GM21528 (cell line): Measurements from ENCODE around the gene WBP1.
"Not testable (repeated sequence)": the region's sequence is repeated elsewhere in the genome, so short reads cannot be mapped to it uniquely, and the experiment has no call there.

ENCODE experiments used
- ATAC-seq: cut with Tn5 transposase; IDR thresholded peaks from one replicate; pipeline ENCODE4 v1.9.1; 2021; ENCODE audit warnings: mild to moderate bottlenecking, moderate library complexity; ENCODE audit not compliant: unreplicated experiment, low FRiP score

Gene WBP1

DNA sequence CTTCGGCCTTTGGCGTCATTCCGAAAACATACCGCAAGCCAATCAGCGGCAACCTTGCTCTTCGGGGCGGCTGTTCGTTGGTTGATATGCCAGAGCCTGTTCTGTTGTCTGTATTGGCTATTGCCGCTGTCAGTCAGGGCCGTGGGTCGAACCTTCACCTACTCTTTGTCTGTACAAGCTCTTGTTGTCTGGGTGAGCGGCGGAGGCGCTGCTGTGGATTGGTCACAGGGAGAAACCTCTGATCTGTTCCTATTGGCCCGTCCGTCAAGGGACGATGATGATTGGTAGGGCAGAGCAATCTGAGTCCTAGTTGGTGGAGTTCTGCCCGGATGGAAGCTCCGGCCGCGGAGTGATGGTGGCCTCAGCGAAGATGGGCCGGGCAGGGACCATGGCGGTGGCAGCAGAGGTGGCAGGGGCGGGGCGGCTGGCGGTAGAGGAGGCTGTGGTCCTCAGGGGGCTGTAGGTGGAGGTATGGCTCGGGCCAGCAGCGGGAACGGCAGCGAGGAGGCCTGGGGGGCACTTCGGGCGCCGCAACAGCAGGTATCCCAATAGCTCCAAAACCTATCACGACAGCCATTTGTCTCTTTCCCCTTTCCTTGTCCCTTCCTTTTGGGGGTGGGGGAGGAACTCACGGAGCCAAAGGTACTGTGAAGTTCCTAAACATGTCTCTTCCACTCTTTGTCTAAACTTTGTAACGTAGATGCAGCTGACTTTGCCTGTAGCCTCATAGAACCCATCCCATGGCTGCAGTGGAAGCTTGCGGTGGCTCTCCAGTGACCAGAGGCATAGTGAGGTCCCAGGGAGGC, at the start of gene WBP1:
Gene WBP1, plus strand, starts transcription at position 307 of the 806 bp plus-strand sequence. Its CDS starts 165 bp downstream, at position 472.
- peak; percentile 85 for ATAC-seq

DNA sequence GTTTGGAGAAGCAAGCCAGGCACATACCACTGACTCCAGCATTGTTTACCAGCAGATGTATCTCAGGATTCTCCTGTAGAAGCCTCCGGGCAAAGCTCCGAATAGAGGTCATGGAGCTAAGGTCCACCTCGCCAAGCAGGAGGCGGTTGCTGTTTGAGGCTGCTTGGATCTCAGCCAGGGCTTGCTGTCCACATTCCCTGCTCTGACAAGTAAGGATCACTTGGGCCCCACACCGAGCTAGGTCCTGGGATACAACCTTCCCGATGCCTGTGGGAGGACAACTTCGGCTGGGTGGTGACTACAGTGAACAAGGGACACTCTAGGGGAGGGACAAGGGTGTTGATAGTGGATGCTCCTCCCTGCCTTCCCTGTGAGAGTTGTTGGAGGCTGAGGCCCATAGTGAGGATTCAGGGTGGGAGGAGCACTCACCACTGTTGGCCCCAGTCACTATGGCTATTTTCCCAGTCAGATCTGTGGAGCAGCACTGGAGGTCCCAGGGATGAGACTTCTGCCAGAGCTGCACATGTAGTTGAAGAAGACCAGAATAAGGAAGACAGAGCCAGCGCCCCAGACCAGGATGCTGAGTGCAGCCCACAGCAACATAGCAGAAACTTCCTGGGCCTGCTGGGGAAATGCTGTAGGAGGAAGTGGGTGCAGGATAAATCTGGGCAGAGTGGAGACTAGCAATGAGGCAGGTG, 45.1 kb upstream of the WBP1 start:
- no peak for ATAC-seq

DNA sequence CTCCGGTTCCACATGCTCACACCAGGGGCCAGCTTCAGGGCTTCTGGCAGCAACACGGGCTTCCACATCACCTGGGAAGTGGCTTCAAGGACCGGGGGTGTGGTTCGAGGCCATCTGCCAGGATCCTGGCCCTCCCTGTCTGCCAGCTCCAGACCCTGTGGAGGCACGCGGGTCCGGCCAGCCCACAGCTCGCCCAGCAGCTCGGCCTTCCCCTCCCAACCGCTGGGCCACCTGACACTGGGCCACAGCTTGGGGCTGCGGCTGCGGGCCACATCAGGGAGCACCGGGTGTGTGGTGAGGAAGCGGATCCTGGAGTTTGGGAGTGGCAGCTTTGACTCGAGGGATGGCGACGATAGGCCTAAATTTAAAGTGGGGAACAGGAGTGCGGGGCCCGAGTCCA, 43.8 kb upstream of the WBP1 start:
- ATAC-seq = no peak

DNA sequence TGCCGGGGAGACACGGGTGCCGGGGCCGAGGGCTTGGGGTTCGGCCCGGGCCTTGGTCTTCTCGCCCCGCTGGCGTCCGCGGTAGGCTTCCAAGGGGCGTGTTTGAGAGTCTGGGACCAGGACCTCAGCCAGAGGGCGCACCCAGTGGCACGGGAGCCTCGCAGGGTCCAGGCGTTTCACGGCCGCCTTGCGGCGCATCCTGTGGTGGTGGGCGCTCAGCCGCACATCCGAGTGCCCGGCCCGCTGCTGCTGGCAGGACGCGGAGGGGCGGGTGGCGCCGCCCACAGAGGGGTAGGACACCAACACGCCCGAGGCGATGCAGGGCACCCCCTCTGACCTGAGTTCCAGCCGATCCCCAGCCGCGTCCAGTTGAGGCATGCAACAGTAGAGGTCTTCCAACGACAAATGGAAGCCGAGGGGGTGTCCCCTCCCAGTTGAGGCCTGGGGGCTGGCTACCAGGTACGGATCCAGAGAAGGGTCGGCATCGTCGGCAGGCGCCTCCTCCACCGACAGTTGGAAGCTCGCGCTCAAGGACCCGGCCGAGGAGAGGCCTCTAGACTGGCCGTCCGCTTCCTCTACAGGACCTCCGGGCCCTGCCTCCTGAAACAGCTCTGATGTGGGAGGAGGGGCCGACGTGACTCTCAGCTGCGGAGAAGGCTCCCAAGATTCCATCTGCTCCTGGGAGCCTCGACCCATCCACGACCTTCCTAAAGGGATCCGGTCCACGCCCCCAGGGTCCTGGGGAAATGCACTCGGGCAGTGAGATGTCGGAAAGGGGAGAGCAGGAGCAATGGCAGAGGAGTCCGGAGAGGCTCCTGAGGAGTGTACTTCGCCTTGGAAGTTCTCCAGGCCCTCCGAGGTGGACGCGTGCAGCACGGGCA, 43.1 kb upstream of the WBP1 start:
- ATAC-seq = no peak

DNA sequence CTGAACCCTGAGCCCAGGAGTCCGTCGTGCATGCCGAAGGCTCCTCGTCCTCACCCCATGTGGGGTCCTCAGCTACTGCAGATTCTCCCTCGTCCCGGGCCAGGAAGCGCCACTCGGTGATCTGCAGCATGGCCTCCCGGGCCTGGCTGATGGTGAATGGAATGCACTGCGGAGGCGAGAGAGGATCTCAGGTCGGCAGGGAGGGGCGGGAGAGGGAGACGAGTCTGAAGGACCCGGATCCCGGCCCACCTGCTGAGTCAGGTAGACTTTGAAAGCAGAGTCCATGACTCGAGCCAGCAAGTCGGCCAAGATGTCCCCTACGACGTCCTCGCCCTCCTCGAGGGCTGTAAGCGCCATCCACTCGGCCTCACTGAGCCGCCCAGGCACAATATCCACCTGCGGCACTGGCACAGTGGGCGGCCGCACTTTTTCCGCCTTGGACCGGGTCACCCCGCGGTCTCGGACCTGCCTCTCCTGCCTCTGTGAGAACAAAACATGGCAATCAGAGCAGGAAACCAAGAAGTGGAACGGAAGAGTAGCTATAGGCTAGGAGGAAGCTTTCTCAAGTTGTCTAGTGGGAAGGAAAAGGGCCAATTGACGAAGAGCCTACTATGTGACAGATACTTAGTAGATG, 42.4 kb upstream of the WBP1 start:
- ATAC-seq = no peak

DNA sequence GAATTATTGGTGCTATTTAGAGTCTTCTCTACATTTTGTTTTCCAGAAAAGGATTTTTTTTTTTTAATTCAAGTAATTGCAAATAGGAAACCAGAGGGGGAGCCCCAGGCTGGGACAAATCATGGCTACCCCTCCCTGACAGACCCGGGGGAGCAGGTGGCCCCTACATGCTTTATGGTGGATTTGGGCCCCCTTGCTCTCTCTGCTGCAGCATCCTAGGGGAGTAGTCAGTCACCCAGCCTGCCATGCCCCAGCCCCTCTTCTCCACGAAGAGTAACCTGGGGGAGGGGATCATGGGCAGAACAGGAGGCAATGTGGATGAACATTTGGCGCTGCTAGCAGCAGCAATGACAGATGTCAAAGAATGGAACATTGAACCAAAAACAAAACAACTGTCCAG, 41.5 kb upstream of the WBP1 start:
- no peak for ATAC-seq

DNA sequence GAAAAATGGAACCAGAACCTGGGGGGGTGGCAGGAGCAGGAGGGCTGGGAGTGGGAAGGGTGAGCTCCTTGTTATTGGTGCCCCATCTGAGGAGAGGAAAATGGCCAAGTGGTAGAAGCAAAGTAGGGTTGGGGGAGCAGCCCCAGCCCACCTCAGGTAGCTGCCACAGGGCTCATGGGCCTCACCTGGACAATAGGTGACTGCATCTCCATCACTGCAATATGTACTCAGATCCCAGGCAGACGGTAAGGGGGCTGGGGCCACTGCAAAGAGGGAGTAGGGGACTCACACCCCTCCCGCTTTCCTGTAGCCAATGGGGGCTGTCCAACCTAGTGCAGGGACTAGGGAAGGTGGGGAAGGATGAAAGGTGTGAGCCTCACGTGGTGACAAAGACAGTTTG, 41.0 kb upstream of the WBP1 start:
- ATAC-seq = no peak

DNA sequence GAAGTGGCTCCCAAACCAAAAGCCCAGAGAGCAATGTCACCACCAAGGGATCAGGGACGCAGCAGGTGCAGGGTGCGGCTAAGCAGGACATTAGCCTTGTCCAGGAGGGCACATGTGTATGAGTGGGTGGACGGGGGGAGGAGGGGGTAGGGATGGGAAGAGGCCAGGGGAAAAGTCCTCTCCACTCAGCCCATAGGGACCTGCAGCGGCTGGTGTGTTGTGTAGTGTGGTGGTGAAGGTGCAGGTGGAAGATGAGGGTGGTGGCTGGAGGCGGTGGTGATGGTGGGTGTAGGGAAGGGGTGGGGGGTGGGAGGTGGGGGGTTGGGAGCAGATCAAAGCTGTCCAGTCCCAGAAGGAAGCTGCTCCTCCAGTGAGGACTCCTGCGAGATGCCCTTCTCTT, 40.5 kb upstream of the WBP1 start:
- no peak for ATAC-seq

DNA sequence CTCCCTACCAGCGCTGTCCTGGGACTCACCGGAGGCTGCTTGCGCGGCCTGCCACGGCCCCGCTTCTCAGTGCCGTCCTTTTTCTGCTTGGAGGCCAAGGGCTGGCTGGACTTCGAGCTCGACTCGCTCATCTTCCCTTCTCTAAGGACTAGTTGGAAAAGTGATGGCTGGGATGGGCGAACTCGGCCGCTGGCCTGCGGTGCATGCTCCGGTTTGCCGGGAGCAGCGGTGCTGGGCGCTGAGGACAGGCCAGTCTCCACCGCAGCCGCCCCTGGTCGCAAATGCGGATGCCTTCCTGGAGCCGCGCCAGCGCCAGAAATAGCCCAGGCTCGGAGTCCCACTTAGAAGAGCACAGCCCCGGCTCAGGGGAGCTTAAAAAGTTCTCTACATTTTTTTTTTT, 39.9 kb upstream of the WBP1 start:
- ATAC-seq = no peak

DNA sequence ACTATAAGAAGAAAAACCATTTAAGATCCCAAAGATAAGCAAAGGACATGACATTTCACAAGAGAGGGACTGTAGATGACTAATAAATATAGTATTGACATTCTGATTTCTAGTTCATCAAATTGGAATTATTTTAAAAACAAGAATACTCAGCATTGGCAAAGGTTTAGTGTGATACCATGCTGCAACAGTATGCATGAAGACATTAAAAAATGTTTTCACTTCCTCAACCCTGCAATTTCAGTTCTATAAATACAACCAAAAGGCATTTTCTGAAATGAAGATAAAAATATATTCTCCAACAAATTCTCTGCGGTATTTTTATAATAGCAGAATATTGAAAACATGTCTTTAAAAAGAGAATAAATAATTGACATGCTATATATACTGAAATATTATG, 38.9 kb upstream of the WBP1 start:
- ATAC-seq = no peak

DNA sequence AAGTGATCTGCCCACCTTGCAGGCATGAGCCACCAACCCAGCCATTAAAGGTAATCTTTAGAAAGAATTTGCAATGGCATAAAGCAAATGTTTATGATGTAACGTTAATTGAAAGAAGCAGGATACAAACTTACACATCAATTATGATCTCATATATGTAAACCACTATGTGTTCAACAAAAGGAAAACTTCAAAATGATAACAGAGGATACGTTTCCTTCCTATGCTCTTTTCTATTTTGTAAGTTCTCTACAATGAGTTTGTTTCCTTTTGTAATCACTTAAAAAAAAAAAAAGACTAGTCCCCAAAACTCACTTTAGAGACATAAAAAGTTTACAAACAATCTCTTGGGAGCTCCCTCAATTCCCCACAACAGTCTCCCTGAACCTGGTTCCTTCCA, 38.2 kb upstream of the WBP1 start:
- no peak for ATAC-seq

DNA sequence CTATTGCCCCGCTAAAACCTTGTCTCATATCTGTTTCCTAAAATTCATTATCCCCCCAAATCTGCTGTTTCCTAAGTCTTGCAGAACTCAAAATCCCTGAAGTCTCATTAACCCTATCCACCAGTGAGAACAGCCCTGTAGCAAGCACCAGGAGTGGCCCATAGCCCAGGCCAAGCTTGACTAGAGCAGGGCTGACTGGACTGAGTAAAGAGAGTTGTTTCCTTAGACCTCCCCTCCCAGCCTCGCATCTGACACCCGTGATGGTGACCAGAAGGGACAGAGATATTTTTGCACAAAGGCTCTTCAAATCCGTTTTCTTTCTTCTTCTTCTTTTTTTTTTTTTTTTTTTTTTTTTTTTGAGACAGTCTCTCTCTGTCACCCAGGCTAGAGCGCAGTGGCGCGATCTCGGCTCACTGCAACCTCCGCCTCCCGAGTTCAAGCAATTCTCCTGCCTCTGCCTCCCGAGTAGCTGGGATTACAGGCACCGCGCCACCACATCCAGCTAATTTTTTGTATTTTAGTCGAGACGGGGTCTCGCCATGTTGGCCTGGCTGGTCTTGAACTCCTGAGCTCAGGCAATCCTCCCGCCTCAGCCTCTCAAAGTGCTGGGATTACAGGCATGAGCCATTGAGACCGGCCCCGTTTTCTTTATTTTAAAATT, 37.7 kb upstream of the WBP1 start:
- not testable (repeated sequence) for ATAC-seq

DNA sequence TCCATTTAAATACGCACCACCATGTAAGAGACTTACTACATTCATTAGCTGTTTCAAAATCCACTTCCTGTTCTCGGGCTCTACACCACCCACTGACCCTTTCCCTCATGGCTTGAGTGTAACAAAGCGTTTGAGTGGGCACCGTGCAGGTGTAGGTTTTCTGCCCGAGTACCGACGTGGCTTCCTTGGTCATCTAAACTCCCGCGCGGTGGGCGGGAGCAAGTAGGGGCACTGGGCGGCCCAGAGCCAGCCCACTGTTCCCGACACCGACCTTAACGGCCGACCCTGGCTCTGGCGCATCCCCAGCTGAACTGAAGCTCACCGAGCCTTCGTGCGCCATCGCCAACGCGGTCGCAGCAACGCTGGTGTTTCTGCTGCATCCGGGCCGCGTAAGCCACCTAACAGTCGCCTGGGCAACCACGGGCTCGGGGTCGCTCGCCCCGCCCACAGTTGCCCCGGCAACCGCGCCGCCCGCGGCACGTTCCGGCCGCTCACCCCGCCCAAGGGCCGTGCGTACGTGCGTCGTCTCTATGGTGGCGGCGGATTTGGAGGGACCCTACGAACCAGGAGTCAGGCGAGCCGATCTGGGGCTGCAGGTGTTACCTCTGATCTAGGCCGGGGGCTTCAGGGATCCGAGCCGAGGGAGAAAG, 36.9 kb upstream of the WBP1 start, which contains the start of the genes C2orf81 and WDR54:
Gene C2orf81, minus strand, starts transcription at position 399 of the 650 bp plus-strand sequence. Its CDS starts 59 bp downstream, at position 340.
Gene WDR54, plus strand, starts transcription at position 510 of the 650 bp plus-strand sequence. CDS start 424 bp downstream, outside the sequence.
- peak; percentile 88 for ATAC-seq

DNA sequence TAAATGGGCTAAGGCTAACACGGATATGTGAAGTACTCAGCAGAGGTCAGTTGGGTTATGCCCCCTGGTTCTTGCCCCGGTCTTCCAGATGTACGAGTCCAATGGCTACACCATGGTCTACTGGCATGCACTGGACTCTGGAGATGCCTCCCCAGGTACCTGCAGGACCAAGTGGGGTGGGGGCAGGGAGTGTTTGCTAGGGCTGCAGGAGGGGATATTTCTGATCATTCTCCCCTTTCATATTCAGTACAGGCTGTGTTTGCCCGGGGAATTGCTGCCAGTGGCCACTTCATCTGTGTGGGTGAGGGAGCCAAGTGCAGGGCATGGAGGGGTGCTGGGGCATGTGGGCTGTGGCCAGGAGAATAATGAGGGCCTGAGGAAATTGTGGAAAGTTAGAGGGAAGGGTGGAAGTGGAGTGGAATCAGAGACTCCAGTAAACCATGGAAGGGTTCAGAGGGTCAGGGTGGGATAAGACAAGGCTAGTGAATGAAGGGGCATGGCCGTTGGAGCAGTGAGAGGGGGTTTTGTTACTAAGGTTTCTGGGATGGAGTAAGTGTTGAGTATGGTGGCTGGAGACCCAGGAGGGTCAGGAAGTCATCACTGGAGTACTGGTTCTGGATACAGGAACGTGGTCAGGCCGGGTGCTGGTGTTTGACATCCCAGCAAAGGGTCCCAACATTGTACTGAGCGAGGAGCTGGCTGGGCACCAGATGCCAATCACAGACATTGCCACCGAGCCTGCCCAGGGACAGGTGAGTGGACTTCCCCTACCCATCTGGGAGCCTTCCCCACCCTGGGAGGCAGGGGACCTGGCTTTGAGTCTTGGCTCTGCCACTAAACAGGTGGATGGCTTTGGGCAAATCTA, 34.8 kb upstream of the WBP1 start:
- no peak for ATAC-seq

DNA sequence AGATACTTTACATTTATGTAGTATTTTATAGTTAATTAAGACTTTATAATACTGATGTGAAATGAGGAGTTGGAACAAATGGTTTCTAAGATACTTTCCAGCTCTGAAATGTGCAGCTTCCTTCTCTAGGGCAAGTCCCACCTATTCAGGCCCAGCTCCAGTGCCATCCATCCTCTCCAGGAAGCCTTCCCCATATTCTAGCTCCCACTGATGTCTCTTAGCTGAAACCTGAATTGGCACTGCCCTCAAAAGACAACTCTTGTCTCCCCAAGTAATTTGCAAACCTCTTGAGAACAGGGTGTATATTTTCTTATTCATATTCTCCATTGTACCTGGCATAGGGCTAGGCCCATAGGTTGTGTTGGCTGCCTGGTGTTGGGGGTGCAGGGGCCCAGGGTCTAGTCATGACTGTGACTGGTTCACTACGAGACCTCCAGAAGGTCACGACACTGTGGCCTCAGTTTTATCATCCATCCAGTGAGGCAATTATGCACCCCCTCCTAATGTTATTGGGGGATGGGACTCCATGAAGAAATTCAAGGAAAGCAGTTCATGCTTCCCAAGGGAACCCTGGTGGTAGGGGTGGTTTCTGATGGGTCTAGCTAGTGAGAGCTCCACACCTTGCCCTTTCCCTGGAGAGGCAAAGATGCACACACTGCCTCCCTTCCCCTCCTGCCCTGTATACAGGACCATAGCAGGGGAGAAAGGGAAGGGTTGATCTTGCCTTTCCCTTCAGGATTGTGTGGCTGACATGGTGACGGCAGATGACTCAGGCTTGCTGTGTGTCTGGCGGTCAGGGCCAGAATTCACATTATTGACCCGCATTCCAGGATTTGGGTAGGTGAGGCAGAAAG, 33.9 kb upstream of the WBP1 start:
- ATAC-seq = no peak

DNA sequence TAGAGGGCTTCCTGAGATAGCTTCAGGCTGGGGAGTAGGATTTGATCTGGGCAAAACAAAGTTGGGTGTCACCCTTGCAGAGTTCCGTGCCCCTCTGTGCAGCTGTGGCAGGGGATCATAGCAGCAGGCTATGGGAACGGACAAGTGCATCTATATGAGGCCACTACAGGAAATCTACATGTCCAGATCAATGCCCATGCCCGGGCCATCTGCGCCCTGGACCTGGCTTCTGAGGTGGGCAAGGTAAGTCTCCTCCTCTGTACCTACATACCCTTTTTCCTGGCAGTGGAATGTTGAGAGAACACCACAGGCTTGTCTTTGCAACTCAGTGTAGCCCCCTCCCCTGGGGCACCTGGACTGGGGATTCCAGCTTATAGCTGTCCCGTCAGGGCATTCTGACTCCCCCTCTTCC, 33.2 kb upstream of the WBP1 start:
- ATAC-seq = no peak

DNA sequence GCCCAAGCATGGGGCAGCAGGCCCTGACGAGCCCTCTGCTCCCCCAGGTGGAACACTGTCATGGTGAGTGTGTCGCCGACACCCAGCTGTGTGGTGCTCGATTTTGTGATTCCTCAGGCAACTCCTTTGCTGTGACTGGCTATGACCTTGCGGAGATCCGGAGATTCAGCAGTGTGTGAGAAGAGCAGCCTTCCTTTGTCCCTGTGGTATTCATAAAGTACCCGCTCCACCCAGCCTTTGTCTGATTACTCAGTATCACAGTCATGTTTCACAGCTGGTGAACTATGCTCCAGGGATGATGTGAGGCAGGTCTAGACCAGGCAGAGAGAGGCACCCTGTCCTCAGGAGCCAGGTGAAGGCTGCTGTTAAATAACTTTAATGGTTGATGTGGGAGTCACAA, 32.7 kb upstream of the WBP1 start:
- ATAC-seq = no peak
